Activated naive CD8-positive, alpha-beta T cell (primary cell): ENCODE results near the gene ERMP1.
A peak's percentile ranks its signal among the peaks of the same experiment; 100 is the strongest.
"Not testable (repeated sequence)": the region's sequence is repeated elsewhere in the genome, so short reads cannot be mapped to it uniquely, and the experiment has no call there.

Experiments
- H3K27ac Mint-ChIP-seq: one replicate; pipeline ENCODE4 v1.8.0; 2021; ENCODE audit warnings: mixed read lengths
- H3K27me3 Mint-ChIP-seq: one replicate; pipeline ENCODE4 v1.8.0; 2021; ENCODE audit warnings: mixed read lengths
- H3K36me3 Mint-ChIP-seq: one replicate; pipeline ENCODE4 v1.8.0; 2021; ENCODE audit warnings: mixed read lengths
- H3K4me1 Mint-ChIP-seq: one replicate; pipeline ENCODE4 v1.8.0; 2021; ENCODE audit warnings: low read depth, mixed read lengths
- H3K4me3 Mint-ChIP-seq: one replicate; pipeline ENCODE4 v1.8.0; 2021; ENCODE audit warnings: mild to moderate bottlenecking, mixed read lengths
- H3K9me3 Mint-ChIP-seq: one replicate; pipeline ENCODE4 v1.8.0; 2021; ENCODE audit warnings: low read depth, mixed read lengths

ERMP1 gene

DNA sequence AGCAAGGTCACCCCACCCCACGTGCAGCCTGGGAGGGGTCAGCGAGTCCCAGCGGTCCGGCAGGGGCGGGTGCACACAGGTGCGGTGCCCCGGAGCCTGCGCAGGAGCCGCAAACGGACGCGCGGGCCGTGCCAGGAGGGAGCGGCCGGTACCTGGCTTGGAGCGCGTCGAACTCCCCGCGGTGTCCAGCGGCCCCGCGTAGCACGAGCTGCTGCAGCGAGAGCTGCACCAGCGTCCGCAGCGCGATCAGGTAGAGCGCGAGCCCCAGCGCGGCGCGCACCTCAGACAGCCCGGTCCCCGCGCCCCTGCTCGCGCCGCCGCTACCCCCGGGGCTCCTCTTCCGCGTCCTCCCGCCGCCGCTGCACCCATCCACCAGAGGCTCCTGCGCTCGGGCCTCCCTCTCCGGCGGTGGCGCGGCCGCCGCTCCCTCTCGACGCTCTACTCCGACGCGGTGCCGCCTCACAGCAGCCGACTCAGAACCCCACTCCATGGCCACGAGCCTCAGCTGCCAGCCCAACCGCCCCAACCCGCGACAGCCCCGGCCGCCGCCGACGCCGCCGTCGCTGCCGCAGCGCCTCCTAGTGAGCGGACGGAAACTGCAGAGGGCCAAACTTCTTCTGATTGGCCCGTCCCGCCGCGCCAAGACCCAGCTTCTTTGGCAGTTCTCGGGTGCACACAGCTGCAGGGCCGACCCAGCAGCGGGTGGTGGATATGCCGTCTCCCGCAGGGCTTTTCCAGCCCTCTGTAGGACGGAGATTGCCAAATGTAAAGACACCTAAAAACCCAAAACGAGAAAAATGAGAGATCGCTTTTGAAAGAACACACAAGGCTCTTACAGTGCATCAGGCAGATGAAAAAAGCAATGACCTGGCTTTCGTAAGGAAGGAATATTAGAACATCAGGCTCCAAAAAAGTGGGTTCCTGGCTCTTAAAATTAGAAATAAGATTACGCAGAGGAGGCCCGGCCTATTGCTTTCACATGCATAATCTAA is at the start of gene ERMP1:
Gene ERMP1 (minus strand): TSS at position 580 of the 992 bp plus-strand sequence. CDS start 90 bp downstream, at position 490.
- Mint-ChIP-seq H3K27ac (peak within 1 kb of the TSS; percentile 89), H3K4me3 (peak within 1 kb of the TSS; percentile 92), H3K9me3 (no peaks in the 10 kb centered on the region), H3K36me3 (no peaks in the 10 kb centered on the region), H3K27me3 (no peaks in the 10 kb centered on the region), H3K4me1 (peaks cover 53% of the 10 kb centered on the region)

DNA sequence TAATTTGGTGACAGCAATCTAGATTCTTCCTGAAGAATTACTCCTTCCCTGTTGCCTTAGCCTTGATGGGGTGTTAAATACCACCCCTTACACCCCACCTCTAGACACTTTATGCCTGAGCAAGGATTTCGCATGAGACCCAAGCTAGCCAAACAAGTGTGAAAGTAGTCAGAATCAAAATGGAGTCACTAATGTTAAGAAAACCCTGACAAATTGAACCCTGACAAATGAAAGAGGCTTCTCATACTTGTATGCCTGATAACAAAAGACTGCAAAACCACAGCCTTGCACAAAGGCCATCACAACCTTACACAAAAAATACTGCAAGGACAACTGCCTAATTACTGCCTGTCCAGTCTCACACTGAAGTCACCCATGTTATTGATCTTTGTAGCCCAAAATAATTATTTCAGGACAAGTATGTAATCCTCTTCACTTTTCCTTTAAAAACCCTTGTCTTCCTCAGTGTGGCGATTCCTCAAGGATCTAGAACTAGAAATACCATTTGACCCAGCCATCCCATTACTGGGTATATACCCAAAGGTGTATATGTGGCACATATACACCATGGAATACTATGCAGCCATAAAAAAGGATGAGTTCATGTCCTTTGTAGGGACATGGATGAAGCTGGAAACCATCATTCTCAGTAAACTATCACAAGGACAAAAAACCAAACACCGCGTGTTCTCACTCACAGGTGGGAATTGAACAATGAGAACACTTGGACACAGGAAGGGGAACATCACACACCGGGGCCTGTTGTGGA is 49.5 kb upstream of the ERMP1 start:
- not testable (repeated sequence) for H3K4me1 Mint-ChIP-seq, H3K9me3 Mint-ChIP-seq, H3K36me3 Mint-ChIP-seq, H3K27me3 Mint-ChIP-seq, H3K27ac Mint-ChIP-seq, H3K4me3 Mint-ChIP-seq

DNA sequence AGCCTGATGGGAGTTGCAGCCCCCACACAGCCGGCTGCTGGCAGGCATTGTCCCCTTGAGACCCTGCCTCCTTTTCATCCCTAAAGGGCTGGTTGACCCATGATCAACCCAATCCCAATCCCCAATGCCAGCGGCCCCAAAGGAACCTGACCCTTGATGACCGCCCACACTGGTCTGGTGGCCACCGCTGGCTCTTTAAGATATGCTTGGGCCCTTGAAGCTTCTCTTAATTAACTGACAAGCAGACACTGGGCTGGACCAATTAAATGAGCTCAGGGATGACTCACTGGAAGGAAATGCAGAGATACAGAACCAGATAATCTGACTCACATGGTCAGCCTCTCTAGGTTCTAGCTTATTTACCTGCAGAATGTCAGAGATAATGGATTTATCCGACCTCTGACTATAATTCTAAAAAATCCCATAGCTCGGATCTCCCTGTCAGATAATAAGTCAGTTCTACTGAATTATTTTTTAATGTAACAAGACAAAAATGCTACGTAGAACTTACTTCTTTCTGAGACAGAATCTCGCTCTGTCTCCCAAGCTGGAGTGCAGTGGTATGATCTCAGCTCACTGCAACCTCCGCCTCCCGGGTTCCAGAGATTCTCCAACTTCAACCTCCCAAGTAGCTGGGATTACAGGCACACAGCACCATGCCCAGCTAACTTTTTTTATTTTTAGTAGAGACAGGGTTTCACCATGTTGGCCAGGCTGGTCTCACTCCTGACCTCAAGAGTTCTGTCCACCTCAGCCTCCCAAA is 46.7 kb upstream of the ERMP1 start:
- no peak overlapping the region for H3K4me3 Mint-ChIP-seq
- H3K27me3 Mint-ChIP-seq, result no peaks in the 10 kb centered on the region
- no peak overlapping the region for H3K27ac Mint-ChIP-seq
- no peaks in the 10 kb centered on the region for H3K9me3 Mint-ChIP-seq
- H3K4me1 Mint-ChIP-seq, result no peaks in the 10 kb centered on the region
- peaks cover 5% of the 10 kb centered on the region for H3K36me3 Mint-ChIP-seq

DNA sequence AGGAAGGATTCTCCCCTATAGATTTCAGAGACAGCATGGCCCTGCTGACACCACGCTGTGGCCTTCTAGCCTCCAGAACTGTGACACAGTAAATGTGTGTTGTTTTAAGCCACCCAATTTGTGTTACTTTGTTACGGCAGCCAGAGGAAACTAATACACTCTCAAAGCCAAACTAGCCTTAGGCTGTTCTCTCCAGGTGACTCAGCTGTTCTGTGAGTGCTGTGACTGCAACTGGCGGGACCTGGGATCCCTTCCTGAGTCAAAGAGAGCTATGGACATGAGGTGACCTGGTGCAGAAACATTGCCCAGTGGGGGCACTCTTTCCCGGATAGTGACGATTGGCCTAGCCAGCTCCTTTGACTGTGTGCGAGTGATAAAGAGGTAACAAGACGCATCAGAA is 43.8 kb upstream of the ERMP1 start:
- Mint-ChIP-seq H3K9me3 (no peaks in the 10 kb centered on the region), H3K4me1 (peaks cover 3% of the 10 kb centered on the region), H3K27me3 (no peaks in the 10 kb centered on the region), H3K27ac (no peak overlapping the region), H3K4me3 (no peak overlapping the region), H3K36me3 (peaks cover 11% of the 10 kb centered on the region)

DNA sequence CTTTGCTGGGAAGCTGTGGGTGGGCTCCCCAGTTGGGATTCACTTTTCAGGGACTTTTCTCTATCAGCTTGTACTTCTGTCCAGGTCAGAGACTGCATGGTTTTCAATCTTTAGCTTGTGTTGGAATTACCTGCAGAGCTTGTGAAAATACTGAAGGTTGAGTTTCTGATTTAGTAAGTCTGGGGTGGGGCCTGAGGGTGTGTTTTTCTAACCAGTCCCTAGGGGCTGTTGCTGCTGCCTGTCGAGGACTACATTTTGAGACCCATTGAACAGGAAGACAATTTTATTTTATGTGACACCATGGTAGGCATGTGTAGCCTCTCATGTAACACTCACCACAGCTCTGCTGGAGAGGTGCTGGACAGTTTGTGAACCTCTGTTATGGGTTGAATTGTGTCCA is 43.1 kb upstream of the ERMP1 start:
- Mint-ChIP-seq H3K4me1 (peaks cover 3% of the 10 kb centered on the region), H3K27me3 (no peaks in the 10 kb centered on the region), H3K36me3 (peaks cover 10% of the 10 kb centered on the region), H3K27ac (no peak overlapping the region), H3K9me3 (no peaks in the 10 kb centered on the region), H3K4me3 (no peak overlapping the region)

- H3K27ac Mint-ChIP-seq, result no peak overlapping the region
- no peak overlapping the region for H3K4me3 Mint-ChIP-seq
- H3K9me3 Mint-ChIP-seq, result no peaks in the 10 kb centered on the region
- peaks cover 3% of the 10 kb centered on the region for H3K4me1 Mint-ChIP-seq
- H3K36me3 Mint-ChIP-seq, result peaks cover 14% of the 10 kb centered on the region
- no peaks in the 10 kb centered on the region for H3K27me3 Mint-ChIP-seq
These were observed 41.1 kb upstream of the ERMP1 start for GRCh38 chr9:5874048-5874447.

GRCh38 chr9:5873439-5873838 is 40.5 kb upstream of the ERMP1 start:
- Mint-ChIP-seq H3K4me3 (no peak overlapping the region), H3K27me3 (no peaks in the 10 kb centered on the region), H3K9me3 (no peaks in the 10 kb centered on the region), H3K4me1 (peaks cover 3% of the 10 kb centered on the region), H3K27ac (no peak overlapping the region), H3K36me3 (peaks cover 14% of the 10 kb centered on the region)

- Mint-ChIP-seq H3K4me3 (no peak overlapping the region), H3K4me1 (peaks cover 3% of the 10 kb centered on the region), H3K27me3 (no peaks in the 10 kb centered on the region), H3K27ac (no peak overlapping the region), H3K9me3 (no peaks in the 10 kb centered on the region), H3K36me3 (peaks cover 14% of the 10 kb centered on the region)
These were observed 39.6 kb upstream of the ERMP1 start for GRCh38 chr9:5872511-5872910.

DNA sequence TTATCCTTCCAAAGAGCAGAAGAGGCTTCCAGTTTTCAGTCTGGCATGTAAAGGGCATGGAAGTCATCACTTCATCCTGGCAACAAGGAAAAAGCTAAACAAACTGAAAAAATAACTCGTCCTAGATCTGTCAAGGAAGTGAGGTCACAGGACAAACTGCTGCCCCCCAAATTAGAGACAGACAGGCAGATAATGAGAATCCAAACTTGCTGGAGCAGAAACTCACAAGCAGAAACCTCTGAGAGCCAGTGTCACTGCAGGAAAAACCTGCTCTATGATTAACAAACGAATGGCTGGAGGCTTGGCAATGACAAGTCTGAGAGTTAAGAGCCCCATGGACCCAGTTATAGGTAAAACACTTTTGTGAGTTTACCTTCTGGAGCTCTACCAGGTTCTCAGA is 38.9 kb upstream of the ERMP1 start:
- no peak overlapping the region for H3K27ac Mint-ChIP-seq
- peaks cover 3% of the 10 kb centered on the region for H3K4me1 Mint-ChIP-seq
- H3K9me3 Mint-ChIP-seq, result no peaks in the 10 kb centered on the region
- no peak overlapping the region for H3K4me3 Mint-ChIP-seq
- H3K36me3 Mint-ChIP-seq, result peaks cover 16% of the 10 kb centered on the region
- H3K27me3 Mint-ChIP-seq, result no peaks in the 10 kb centered on the region

GRCh38 chr9:5870691-5871090 is 37.8 kb upstream of the ERMP1 start:
- H3K9me3 Mint-ChIP-seq, result no peaks in the 10 kb centered on the region
- no peak overlapping the region for H3K27ac Mint-ChIP-seq
- peaks cover 16% of the 10 kb centered on the region for H3K36me3 Mint-ChIP-seq
- H3K4me1 Mint-ChIP-seq, result peaks cover 3% of the 10 kb centered on the region
- H3K4me3 Mint-ChIP-seq, result no peak overlapping the region
- no peaks in the 10 kb centered on the region for H3K27me3 Mint-ChIP-seq

DNA sequence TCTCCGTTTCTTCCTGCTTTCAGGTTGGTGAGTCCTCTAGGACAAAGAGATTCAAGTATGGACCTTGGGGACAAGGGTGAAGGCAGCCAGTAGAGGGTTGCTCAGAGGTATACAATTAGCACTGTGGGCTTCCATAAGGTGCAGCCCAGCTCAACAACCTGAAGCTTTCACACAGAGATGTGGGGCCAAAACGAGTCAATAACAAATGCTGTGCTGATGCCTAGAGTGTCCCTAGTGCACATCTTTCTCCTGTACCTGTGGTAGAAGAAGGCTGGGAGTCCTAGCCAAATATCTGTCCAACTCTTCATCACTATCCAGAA is 37.1 kb upstream of the ERMP1 start:
- Mint-ChIP-seq H3K9me3 (no peaks in the 10 kb centered on the region), H3K27me3 (no peaks in the 10 kb centered on the region), H3K4me1 (peaks cover 3% of the 10 kb centered on the region), H3K27ac (no peak overlapping the region), H3K4me3 (no peak overlapping the region), H3K36me3 (peaks cover 13% of the 10 kb centered on the region)

GRCh38 chr9:5869315-5870019 is 36.5 kb upstream of the ERMP1 start:
- Mint-ChIP-seq H3K27me3 (no peaks in the 10 kb centered on the region), H3K4me1 (peaks cover 3% of the 10 kb centered on the region), H3K36me3 (peaks cover 13% of the 10 kb centered on the region), H3K4me3 (no peak overlapping the region), H3K9me3 (no peaks in the 10 kb centered on the region), H3K27ac (no peak overlapping the region)

DNA sequence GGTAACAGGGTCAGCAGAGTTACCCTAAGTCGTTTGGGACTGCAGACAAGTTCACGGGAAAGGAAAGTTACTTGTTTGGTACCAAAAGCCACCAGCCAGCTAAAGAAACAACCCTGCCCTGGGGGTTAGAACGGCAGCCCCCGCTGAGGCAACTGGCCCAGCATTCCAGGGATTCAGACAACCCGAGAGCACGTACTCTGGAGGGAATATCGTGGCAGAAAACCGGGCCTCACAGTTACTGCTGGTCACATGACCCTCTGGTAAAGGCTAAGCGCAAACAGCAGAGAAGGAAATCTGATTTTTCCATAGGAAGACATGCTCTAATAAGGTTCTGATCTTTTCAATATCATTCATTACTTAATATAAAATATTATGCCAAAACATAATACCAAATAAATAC is 35.3 kb upstream of the ERMP1 start:
- H3K4me1 Mint-ChIP-seq, result no peaks in the 10 kb centered on the region
- no peak overlapping the region for H3K4me3 Mint-ChIP-seq
- no peaks in the 10 kb centered on the region for H3K27me3 Mint-ChIP-seq
- H3K27ac Mint-ChIP-seq, result no peak overlapping the region
- H3K9me3 Mint-ChIP-seq, result no peaks in the 10 kb centered on the region
- peaks cover 10% of the 10 kb centered on the region for H3K36me3 Mint-ChIP-seq

GRCh38 chr9:5866685-5867084 is 33.8 kb upstream of the ERMP1 start:
- Mint-ChIP-seq H3K27me3 (no peaks in the 10 kb centered on the region), H3K4me1 (no peaks in the 10 kb centered on the region), H3K36me3 (peaks cover 7% of the 10 kb centered on the region), H3K4me3 (no peak overlapping the region), H3K27ac (no peak overlapping the region), H3K9me3 (no peaks in the 10 kb centered on the region)
